ENCODE results near the gene PRMT9.
A peak's percentile ranks its signal among the peaks of the same experiment; 100 is the strongest.

PRMT9 gene
- 14.9 to 25.0 reads per million in 2 experiments for total RNA-seq

DNA sequence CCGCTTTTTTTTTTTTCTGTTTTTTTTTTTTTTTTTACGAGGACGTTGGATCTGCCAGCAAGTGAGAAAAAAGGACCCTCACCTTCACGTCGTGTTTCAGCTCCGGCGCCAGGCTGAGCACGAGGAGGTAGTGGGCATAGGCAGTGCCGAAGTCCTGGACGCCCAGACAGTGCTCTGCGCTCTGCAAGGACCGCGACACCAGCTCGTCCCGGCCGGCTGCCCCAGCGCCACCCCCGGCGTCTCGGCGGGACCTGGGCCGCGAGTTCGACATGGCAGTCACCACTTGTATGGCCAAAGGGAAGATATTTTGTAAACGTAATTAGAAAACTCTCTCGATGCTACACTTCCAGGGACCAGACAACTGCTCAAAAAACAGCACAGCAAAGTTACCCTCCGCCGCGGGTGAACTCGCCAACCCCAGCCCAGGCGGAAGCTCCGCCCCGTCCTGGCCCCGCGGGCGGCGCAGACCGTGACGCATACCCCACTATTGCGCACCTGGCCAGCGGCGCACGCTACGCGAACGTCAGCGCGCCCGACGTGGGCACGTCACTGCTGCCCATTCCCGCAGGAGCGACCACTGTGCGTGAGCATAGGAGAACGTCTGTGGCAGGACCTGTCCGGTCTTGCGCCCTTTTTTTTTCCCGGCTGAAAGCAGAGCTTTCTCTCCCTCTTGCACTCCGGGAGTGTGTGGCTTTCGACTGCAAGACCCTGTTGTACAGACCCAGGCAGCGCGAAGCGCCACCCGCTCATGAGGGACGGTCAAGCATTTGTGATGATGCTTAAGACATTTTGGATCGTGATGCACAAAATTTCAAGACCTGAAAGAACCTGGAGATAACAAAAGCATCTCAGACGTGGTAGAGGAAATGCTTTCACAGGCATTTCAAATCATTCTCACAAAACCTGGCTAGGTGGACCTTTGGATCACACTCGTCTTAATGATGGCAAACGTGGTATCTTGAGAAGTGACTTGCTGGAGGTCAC is at the start of gene PRMT9:
TSS of gene PRMT9 (minus strand) at position 447 of the 984 bp plus-strand sequence. CDS start at position 271, 176 bp downstream.
- peak; percentile 76 for DNase-seq (ENCODE audit: low read depth)

- no peak for DNase-seq (ENCODE audit: low read depth)
Observed at GRCh38 chr4:147732518-147733235, 48.7 kb upstream of the PRMT9 start.

- DNase-seq (ENCODE audit: low read depth) = peak; percentile 53
Observed at GRCh38 chr4:147731580-147732517, 47.9 kb upstream of the PRMT9 start, which contains the start of gene ARHGAP10. Gene ARHGAP10, plus strand, starts transcription at chr4:147732088. Its CDS starts 214 bp downstream, at chr4:147732302.

DNA sequence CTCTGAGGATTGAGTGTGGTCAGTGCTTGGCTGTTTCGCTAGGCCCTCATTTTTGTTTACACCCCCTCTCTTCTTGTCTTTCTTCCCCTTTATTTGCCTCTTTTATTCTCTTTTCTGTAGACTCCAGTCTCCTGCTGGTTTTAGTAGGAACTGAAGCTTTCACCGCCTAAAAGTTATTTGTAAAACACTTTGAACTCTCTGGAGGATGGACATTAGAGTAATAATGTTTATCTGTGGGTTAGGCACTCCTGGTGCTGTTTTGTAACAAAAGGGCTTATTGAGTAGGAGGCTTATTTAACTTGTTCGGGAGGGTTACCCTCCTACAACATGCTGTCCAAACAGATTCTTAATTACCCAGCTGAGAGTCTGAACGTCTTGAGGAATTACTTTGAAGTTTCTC is 46.4 kb upstream of the PRMT9 start:
- DNase-seq (ENCODE audit: low read depth) = no peak

DNA sequence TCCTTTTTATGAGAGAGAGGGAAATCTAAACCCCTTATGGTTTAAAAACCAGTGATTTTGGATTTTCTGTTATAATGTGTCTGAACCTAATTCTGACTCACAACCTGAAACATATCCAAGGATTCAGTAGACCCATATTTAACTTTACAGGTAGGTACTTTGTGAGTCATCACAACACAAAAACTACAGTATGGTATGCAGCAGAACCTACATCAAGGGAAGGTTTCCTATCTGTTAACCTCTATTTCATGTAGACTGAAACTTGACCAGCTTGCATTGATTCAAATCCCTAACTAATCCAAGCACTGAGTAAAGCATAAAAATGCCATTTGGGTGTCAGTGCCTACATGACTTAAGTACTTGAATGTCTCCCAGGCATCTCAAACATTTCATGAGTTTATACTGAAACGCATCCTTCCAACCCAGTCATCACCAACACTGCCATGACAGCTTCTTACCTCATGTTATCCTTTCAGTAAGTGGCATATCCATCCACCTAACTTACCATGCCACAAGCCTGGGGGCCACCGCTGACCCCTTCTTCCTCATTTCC is 43.6 kb upstream of the PRMT9 start:
- no peak for DNase-seq (ENCODE audit: low read depth)

- DNase-seq (ENCODE audit: low read depth) = no peak
Observed at GRCh38 chr4:147725673-147726072, 41.7 kb upstream of the PRMT9 start.

DNA sequence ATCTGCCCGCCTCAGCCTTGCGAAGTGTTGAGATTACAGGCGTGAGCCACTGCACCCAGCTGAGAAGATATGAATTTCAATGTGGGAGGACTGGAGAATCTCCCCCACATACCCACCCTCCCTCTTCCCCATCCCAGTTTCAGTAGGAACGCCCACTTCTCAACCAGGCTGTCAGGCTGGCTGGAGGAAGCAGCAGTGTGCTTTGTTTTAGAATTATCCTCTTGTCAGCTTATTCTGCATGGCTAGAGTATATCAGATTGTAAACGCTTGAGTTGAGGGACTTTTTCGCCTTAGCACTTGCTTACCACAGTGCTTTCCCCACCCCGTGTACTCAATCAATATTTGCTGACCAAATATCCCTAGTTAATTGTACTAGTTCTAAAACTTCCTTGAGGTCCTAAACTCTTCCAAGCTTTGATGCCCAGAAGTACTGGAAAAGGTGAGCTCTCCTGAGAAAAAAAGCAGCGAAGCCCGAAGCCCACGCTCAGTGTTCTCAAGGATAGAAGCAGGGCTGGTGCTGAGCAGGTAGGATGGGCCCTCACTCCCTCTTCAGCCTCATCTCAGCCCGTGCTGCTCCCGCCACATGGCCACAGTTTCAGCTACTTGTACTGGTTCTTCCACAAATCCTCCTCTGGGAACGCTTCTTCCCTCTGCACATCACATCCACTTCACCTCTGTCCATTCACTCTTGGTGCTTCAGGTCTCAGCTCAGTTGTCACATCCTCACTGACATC is 40.7 kb upstream of the PRMT9 start:
- DNase-seq (ENCODE audit: low read depth) = no peak

GRCh38 chr4:147723326-147723725 is 39.4 kb upstream of the PRMT9 start:
- no peak for DNase-seq (ENCODE audit: low read depth)

DNA sequence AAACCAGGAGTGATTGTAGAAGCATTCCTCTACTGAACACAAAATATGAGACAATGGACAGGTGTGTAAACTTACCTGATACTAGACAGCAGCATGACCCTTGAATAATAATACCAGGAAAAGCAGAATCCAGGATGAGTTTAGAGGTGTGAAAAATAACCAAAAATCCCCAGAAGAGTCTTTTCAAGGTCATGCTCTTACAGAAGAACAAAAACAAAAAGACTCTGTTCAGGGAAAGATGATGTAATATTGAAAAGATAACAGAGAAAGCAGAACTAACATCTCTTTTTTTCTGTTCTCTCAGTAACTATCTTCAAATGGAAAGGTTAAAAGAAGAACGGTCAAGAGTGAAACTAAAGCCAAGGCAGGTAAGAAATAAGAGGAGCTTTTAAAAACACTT is 33.9 kb upstream of the PRMT9 start:
- DNase-seq (ENCODE audit: low read depth) = no peak

DNA sequence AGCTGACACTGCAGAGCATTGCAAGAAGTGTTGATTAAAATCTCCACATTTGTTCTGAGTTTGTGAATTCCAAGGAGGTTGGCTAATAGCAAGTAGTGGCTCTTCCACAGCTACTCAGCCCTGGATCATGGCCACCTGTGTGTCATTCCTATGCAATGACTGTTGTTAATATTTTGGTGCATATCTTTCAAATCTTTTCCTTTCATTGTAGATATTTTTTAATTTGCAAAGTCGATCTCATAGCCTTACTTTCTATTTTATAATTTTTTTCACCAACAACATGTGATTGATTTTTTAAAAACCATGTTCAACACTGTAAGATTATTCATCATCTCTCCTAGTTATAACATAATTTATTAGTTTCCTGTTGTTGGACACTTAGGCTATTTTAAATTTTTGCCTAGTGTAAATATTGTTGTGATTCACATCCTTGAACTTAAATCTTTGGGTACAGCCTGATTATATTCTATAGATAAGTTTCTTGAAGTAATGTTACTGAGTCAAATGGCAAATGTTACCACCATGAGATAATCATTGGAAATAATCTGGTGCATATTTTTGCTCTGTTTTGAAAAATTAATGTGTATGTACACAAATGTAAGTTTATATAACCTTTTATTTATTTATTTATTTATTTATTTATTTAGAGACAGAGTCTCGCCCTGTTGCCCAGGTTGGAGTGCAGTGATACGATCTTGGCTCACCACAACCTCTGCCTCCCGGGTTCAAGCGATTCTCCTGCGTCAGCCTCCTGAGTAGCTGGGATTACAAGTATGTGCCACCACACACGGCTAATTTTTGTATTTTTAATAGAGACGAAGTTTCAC is 30.8 kb upstream of the PRMT9 start:
- no peak for DNase-seq (ENCODE audit: low read depth)

DNA sequence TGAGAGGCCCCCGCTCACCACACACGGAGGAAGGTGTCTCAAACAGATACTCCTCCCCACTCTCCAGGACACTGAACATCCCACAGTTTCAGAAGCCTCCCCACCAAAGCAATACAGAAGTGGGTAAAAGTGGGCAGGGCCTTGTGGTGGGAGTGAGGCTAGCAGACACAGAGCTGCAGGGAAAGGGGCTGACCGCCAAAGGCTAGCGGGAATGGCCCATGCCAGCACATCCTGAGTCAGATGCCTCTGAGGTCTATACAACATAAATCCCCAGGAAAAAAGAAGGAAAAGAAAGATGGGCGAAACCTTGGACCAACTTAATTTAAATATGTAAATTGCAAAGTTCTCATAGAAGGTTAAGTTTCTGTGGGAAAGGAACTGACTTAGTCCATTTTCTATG is 26.0 kb upstream of the PRMT9 start:
- DNase-seq (ENCODE audit: low read depth) = no peak

GRCh38 chr4:147707892-147708672 is 24.1 kb upstream of the PRMT9 start:
- DNase-seq (ENCODE audit: low read depth) = peak; percentile 37

GRCh38 chr4:147704846-147705245 is 20.9 kb upstream of the PRMT9 start:
- DNase-seq (ENCODE audit: low read depth) = no peak

GRCh38 chr4:147696866-147697265 is 12.9 kb upstream of the PRMT9 start:
- DNase-seq (ENCODE audit: low read depth) = no peak

DNA sequence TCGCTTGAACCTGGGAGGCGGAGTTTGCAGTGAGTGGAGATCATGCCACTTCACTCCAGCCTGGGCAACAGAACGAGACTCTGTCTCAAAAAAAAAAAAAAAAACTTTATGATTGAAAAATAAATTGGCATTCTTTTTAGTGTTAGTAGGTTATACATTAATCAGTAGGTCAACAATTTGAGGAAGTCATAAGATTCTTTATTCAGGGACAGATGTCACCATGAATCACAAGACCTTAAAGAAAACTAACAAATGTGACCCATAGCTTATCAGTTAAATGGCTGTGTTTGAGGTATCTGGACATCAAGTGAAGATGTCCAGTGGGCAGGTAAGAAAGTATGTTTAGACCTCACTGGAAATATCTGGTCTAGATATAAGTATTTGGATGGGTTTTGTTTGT is 9.3 kb upstream of the PRMT9 start:
- DNase-seq (ENCODE audit: low read depth) = no peak

GRCh38 chr4:147691820-147692219 is 7.9 kb upstream of the PRMT9 start:
- no peak for DNase-seq (ENCODE audit: low read depth)

- DNase-seq (ENCODE audit: low read depth) = no peak
Observed at GRCh38 chr4:147689067-147689466, 5.1 kb upstream of the PRMT9 start.

- no peak for DNase-seq (ENCODE audit: low read depth)
Observed at GRCh38 chr4:147683188-147683591, 773 bp downstream of the PRMT9 start.

- no peak for DNase-seq (ENCODE audit: low read depth)
Observed at GRCh38 chr4:147682755-147683154, 1.2 kb downstream of the PRMT9 start.
